ENCODE results near the gene SEC61A2.
"Not testable (repeated sequence)": the region's sequence is repeated elsewhere in the genome, so short reads cannot be mapped to it uniquely, and the experiment has no call there.

Gene SEC61A2

GRCh38 chr10:12129222-12130111 is at the start of gene SEC61A2:
Gene SEC61A2, plus strand, starts transcription at chr10:12129677. Its CDS starts 111 bp downstream, at chr10:12129788.
- peak; percentile 90 for DNase-seq

GRCh38 chr10:12081470-12081869 is 48.0 kb upstream of the SEC61A2 start:
- in situ Hi-C loops (cut with HindIII; ENCODE audit: low pct_ligation_motif_present, low pct_unique_long_range_greater_than_20kb, low sequenced_read_pairs), result no loop called here
- no peak for DNase-seq

More at GRCh38 chr10:12129222-12130111, at the start of gene SEC61A2:
- in situ Hi-C loops (cut with HindIII; ENCODE audit: low pct_ligation_motif_present, low pct_unique_long_range_greater_than_20kb, low sequenced_read_pairs), result no loop called here

DNA sequence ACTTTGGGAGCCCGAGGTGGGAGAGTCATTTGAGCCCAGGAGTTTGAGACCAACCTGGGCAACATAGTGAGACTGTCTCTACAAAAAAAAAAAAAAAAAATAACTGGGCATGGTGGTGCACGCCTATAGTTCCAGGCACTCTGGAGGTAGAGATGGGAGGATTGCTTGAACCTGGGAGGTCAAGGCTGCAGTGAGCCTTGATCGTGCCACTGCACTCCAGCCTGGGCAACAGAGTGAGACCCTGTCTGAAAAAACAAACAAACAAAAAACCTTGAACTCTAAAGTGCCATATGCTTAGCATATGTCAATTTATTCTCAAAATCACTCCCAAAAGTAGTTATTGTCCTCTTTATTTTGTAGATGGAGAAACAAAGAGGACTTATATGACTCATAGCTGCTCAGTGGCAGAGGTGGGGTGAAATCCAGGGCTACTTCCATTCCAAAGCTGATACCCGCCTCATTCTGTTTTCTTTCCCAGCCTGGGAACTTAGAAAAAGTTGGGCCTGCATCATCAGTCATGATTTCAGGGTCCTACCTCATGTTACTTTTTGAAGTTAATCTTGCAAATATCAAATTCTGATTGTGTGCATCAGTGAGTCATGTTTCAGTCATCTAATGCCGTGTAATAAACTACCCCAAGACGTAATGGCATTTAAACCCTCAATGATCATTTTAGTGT is 47.5 kb upstream of the SEC61A2 start:
- in situ Hi-C loops (cut with HindIII; ENCODE audit: low pct_ligation_motif_present, low pct_unique_long_range_greater_than_20kb, low sequenced_read_pairs), result no loop called here
- DNase-seq, result no peak

DNA sequence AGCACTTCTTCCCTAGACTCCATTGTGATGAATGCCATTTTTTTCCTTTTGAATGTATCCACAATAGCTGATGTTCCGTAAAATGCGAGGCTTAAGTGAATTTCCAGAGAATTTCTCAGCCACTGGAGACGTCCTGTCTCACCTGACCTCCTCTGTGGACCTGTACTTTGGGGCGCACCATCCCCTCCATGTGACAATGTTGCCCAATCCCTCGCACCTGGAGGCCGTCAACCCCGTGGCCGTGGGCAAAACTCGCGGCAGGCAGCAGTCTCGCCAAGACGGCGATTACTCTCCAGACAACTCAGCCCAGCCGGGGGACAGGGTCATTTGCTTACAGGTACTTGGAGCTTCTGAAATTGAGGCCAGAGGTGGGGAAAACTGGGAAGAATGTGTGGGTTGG is 40.6 kb upstream of the SEC61A2 start:
- in situ Hi-C loops (cut with HindIII; ENCODE audit: low pct_ligation_motif_present, low pct_unique_long_range_greater_than_20kb, low sequenced_read_pairs), result no loop called here
- no peak for DNase-seq

DNA sequence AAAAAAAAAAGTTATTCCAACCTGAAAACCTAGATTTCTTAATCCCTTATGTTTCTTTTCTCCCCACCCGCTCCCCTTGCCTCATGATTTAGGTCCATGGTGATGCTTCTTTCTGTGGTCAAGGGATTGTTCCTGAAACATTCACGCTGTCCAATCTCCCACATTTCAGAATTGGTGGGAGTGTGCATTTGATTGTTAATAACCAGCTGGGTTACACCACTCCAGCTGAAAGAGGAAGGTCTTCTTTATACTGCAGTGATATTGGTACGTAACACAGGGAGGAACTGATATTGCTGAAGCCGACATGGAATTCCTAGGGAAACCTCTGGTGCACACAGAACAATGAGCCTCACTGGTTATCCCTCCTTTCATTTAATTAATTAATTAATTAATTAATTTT is 38.1 kb upstream of the SEC61A2 start:
- in situ Hi-C loops (cut with HindIII; ENCODE audit: low pct_ligation_motif_present, low pct_unique_long_range_greater_than_20kb, low sequenced_read_pairs), result no loop called here
- DNase-seq, result no peak

DNA sequence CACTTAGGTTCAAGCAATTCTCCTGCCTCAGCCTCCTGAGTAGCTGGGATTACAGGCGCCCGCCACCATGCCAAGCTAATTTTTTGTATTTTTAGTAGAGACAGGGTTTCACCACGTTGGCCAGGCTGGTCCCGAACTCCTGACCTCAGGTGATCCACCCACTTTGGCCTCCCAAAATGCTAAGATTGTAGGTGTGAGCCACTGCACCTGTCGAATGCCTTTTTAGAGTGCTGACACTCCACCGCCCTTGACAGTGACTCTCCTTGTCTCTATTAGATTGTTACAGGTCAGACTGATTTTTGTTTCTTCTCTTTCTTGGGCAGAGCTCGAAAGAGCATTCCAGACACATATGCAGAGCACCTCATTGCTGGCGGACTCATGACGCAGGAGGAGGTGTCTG is 32.1 kb upstream of the SEC61A2 start:
- in situ Hi-C loops (cut with HindIII; ENCODE audit: low pct_ligation_motif_present, low pct_unique_long_range_greater_than_20kb, low sequenced_read_pairs); DNase-seq: not testable (repeated sequence)

- in situ Hi-C loops (cut with HindIII; ENCODE audit: low pct_ligation_motif_present, low pct_unique_long_range_greater_than_20kb, low sequenced_read_pairs), result no loop called here
These were observed 31.7 kb upstream of the SEC61A2 start for GRCh38 chr10:12097791-12098190.

DNA sequence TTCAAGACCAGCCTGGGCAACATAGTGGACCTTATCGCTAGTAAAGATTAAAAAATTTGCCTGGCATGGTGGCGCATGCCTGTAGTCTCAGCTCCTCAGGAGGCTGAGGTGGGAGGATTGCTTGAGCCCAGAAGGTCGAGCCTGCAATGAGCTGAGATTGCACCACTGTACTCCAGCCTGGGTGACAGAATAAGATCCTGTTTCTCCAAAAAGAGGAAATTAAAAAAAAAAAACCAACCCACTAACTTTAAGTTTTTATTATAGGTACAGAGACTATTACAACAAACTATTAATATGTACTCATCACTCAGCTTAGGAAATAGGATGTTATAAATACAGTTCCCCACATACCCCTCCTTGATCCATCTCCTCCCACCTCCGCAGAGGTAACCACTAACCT is 30.5 kb upstream of the SEC61A2 start:
- DNase-seq, result no peak
- in situ Hi-C loops (cut with HindIII; ENCODE audit: low pct_ligation_motif_present, low pct_unique_long_range_greater_than_20kb, low sequenced_read_pairs), result no loop called here

More at GRCh38 chr10:12097791-12098190, 31.7 kb upstream of the SEC61A2 start:
- no peak for DNase-seq

- in situ Hi-C loops (cut with HindIII; ENCODE audit: low pct_ligation_motif_present, low pct_unique_long_range_greater_than_20kb, low sequenced_read_pairs), result no loop called here
These were observed 25.7 kb upstream of the SEC61A2 start for GRCh38 chr10:12103802-12104201.

DNA sequence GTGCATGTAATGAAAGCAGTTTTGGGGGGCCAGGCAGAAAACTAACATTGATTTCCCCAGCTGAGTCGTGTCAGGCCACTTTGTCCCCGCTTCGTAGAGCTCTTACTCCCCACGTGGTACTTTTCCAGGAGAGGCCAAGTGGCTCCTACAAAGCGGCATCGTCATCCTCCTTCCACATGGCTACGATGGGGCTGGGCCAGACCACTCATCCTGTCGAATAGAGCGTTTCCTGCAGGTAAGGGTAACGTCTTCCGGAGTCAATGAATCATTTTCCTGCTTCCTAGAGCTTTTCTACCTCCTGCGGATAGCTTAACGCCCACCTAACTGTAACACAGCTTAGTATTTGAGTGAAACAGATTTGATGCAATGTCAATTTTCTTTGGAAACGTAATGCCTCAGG is 21.7 kb upstream of the SEC61A2 start:
- no peak for DNase-seq
- in situ Hi-C loops (cut with HindIII; ENCODE audit: low pct_ligation_motif_present, low pct_unique_long_range_greater_than_20kb, low sequenced_read_pairs), result no loop called here

More at GRCh38 chr10:12103802-12104201, 25.7 kb upstream of the SEC61A2 start:
- DNase-seq, result no peak

DNA sequence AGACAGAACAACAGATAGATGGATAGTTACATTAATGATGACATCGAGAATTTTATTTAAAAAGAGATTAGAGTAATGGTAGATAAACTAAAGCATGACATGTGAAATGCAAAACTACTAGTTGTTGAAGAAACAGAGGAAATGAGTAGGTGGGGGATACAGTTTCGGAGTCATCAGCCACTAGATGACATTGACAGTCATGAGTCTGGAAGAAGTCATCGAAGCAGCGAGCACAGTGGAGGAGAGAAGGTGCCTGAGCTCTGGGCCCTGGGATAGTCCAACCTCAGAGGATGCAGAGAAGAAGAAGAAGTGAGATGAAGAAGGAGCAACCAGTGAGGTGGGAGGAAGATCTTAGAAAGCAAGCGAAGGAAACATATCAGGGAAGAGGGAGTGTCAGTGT is 20.2 kb upstream of the SEC61A2 start:
- in situ Hi-C loops (cut with HindIII; ENCODE audit: low pct_ligation_motif_present, low pct_unique_long_range_greater_than_20kb, low sequenced_read_pairs), result no loop called here
- DNase-seq, result no peak

DNA sequence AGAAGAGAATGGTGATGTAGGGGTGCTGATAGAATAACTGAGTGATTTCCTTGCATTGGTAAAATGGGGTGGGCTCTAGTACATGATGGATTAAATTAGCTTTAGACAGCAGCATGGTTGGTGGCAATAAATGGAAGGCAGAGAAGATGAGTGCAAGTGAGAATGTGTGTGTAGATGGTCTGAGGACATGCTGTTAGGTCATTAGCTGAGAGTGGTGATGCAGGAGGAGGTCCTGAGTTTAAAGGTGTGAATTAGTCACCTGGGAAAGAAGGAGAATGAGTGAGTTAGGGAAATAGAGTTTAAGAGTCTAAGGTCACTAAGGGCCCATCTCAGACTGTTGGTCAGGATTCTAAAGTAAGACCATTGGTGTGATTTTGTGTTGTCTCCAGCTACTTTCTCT is 17.9 kb upstream of the SEC61A2 start:
- in situ Hi-C loops (cut with HindIII; ENCODE audit: low pct_ligation_motif_present, low pct_unique_long_range_greater_than_20kb, low sequenced_read_pairs), result no loop called here
- DNase-seq, result no peak

GRCh38 chr10:12113627-12114026 is 15.8 kb upstream of the SEC61A2 start:
- in situ Hi-C loops (cut with HindIII; ENCODE audit: low pct_ligation_motif_present, low pct_unique_long_range_greater_than_20kb, low sequenced_read_pairs), result no loop called here
- no peak for DNase-seq

GRCh38 chr10:12121673-12122072 is 7.8 kb upstream of the SEC61A2 start:
- DNase-seq, result no peak
- in situ Hi-C loops (cut with HindIII; ENCODE audit: low pct_ligation_motif_present, low pct_unique_long_range_greater_than_20kb, low sequenced_read_pairs), result no loop called here

DNA sequence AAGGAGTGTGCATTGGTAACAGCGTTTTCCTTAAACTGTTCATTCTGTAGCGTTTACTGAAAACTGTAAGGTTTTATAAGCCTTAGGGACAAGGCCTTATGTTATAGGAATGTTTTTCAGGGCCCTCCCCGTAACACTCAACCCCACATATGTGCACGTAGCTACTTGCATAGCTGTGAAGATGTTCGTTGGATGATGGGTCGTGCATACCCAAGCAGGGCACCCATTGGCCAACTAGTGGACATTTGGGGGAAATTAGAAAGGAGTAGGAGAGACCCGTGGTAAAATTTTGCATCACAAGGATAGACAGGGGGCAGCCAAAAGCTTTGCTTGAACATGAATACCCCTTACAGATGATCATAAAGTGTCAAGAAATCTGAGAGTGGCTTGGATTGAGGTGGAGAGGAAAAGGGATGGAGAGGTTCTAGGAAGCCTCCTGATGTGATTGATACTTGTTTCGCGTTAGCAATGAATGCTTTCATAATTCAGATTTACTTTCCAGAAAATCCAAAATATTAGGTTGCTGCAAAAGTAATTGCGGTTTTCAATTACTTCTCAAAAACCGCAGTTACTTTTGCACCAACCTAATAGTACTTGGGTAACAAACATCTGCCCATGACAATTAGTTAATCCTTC is 878 bp downstream of the SEC61A2 start:
- in situ Hi-C loops (cut with HindIII; ENCODE audit: low pct_ligation_motif_present, low pct_unique_long_range_greater_than_20kb, low sequenced_read_pairs), result no loop called here
- DNase-seq, result peak; percentile 69

GRCh38 chr10:12135631-12136030 is 6.2 kb downstream of the SEC61A2 start:
- DNase-seq, result no peak
- in situ Hi-C loops (cut with HindIII; ENCODE audit: low pct_ligation_motif_present, low pct_unique_long_range_greater_than_20kb, low sequenced_read_pairs), result no loop called here

- in situ Hi-C loops (cut with HindIII; ENCODE audit: low pct_ligation_motif_present, low pct_unique_long_range_greater_than_20kb, low sequenced_read_pairs), result no loop called here
- no peak for DNase-seq
These were observed 10.6 kb downstream of the SEC61A2 start for GRCh38 chr10:12140038-12140437.

DNA sequence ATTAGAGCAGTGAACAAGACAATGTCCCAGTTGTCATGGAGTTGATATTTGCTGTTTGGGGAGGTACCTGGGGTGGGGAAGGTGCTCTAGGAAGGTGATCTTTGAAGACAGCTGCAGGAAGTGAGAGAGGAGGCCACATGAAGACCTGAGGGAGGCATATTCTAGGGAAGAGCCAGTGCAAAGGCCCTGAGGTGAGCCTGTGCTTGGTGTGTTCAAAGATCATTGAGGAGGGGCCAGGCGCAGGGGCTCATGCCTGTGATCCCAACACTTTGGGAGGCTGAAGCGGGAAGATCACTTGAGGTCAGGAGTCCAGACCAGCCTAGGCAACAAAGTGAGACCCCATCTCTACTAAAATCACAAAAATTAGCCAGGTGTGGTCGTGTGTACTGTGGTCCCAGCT is 15.1 kb downstream of the SEC61A2 start:
- in situ Hi-C loops (cut with HindIII; ENCODE audit: low pct_ligation_motif_present, low pct_unique_long_range_greater_than_20kb, low sequenced_read_pairs), result no loop called here
- DNase-seq, result no peak

GRCh38 chr10:12150163-12150562 is 20.7 kb downstream of the SEC61A2 start:
- DNase-seq, result no peak
- in situ Hi-C loops (cut with HindIII; ENCODE audit: low pct_ligation_motif_present, low pct_unique_long_range_greater_than_20kb, low sequenced_read_pairs), result no loop called here

All from ACHN (cell line).